CD4-positive, alpha-beta T cell treated with Interleukin-4 for 4 hours (primary cell): Measurements from ENCODE around the gene NDUFS2.
A peak's percentile ranks its signal among the peaks of the same experiment; 100 is the strongest.

Experiments
- DNase-seq: peaks from one replicate; pipeline ENCODE4 v3.0.0-alpha.2; 2020

NDUFS2 gene

GRCh38 chr1:161201836-161202712, at the start of gene NDUFS2:
TSS of gene NDUFS2 (plus strand) at chr1:161202367. CDS start at chr1:161202386, 19 bp downstream.
- DNase-seq, result peak; percentile 98

DNA sequence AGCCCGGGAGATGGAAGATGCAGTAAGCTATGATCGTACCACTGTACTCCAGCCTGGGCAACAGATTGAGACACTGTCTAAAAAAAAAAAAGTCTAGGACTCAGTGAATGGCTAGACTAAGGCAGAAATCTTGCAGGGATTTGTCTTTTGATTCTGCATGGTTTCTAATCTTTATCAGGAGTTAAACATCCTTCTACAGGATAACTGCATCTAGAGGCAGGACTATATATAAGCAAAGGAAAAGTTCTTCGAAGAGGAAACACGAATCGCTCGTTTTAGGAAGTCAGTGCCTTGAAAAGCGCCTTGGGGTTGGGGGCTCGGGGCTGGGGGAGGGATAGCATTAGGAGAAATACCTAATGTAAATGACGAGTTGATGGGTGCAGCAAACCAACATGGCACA, 49.0 kb upstream of the NDUFS2 start:
- no peak for DNase-seq

- peak; percentile 96 for DNase-seq
Measured at GRCh38 chr1:161153682-161154337, 48.4 kb upstream of the NDUFS2 start, which contains the start of gene UFC1. TSS of gene UFC1 (plus strand) at chr1:161153978. CDS start at chr1:161153998, 20 bp downstream.

GRCh38 chr1:161157867-161158266, 44.3 kb upstream of the NDUFS2 start:
- DNase-seq, result no peak

DNA sequence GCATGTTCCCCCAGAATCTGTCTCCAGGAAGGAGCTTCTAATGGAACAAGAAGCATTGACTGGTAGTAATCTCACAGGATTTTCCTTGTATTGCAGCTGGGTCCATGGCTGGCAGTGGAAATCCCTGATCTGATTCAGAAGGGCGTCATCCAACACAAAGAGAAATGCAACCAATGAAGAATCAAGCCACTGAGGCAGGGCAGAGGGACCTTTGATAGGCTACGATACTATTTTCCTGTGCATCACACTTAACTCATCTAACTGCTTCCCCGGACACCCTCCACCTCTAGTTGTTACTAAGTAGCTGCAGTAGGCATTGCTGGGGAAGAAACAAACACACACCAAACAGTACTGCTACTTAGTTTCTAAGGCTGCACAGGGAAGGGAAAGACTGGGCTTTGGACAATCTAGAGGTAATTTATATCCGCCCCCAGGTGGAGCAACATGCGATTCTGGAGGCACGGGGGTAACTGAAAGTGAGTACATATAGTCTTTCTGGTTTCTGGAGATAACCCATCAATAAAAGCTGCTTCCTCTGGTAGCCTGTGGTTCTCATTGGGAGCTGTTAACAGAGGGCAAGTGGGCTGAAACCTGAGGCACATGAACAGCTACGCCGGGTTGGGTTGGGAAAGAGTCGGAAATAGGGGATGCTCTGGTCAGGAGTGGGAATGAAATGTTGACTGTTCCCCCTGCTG, 43.7 kb upstream of the NDUFS2 start:
- DNase-seq, result no peak

DNA sequence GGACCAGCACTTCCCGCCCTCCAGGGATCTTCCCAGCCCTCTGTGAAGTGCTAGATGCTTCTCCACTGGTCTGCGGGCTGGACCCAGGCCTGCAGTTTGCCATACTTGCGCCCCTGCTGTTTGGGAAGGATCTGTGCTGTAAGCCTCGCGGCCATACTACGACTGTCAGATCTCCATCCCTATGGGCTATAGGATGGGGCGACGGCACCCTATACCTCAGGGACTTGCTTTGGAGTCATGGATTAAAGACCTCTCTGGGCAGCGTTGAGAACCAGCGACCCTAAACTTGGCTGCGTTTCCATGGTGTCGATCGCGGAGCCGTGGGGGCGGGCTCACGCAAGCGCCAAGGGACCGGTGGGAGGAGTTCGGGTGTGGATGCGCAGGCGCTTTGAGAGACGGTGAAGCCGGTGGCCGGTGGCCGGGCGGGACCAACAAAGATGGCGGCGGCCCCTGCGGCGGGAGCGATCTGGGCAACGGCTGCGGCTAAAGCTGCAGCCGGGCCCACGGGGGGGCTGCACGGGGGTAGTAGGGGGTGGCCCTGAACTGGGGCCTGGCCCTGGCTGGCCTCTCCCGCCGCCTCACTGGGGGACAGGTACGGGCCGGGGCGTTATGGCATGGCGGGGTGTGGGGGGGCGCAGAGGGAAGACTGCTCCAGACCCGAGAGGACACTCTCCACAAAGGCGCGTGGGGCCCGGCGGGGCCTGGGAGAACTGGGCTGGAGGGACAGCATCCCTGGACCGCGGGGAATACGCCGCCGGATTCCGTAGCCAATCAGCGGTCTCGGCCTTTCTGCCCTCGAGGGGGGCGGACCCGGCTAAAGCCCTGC, 42.9 kb upstream of the NDUFS2 start, which contains the start of gene USP21:
Gene USP21 (plus strand): TSS at position 414 of the 826 bp plus-strand sequence. CDS start 1,141 bp downstream, outside the sequence.
- DNase-seq, result peak; percentile 91

- no peak for DNase-seq
Measured at GRCh38 chr1:161159913-161160243, 42.3 kb upstream of the NDUFS2 start.

DNA sequence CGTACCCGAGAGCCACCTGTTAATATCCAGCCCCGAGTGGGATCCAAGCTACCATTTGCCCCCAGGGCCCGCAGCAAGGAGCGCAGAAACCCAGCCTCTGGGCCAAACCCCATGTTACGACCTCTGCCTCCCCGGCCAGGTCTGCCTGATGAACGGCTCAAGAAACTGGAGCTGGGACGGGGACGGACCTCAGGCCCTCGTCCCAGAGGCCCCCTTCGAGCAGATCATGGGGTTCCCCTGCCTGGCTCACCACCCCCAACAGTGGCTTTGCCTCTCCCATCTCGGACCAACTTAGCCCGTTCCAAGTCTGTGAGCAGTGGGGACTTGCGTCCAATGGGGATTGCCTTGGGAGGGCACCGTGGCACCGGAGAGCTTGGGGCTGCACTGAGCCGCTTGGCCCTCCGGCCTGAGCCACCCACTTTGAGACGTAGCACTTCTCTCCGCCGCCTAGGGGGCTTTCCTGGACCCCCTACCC, 41.5 kb upstream of the NDUFS2 start:
- DNase-seq, result no peak

- DNase-seq, result no peak
Measured at GRCh38 chr1:161161652-161162051, 40.5 kb upstream of the NDUFS2 start.

DNA sequence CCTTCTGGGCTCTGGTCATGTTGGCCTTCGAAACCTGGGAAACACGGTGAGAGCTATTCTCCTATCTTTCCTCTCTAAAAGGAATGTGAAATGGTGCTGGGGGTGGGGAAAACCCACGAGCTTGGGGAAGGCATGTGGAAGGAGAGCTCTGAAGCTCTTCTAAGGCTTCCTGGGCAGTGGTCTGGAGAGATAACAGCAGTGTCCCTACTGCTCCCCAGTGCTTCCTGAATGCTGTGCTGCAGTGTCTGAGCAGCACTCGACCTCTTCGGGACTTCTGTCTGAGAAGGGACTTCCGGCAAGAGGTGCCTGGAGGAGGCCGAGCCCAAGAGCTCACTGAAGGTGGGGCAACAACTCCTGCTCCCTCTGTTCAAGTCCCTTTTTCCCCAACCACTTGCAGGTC, 40.1 kb upstream of the NDUFS2 start:
- DNase-seq, result no peak

DNA sequence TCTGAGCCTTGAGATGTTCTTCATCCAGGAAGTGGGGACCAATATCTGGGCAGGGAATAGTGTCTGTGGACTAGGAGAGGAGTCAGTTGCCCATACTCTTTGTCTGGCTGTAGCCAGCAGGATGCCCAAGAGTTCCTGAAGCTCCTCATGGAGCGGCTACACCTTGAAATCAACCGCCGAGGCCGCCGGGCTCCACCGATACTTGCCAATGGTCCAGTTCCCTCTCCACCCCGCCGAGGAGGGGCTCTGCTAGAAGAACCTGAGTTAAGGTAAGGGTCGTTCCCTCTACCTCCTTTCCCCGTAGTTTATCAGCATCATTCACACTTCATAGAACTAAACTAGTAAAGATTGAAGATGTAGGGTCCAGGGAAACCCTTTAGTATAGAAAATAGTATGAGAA, 39.4 kb upstream of the NDUFS2 start:
- no peak for DNase-seq

- no peak for DNase-seq
Measured at GRCh38 chr1:161163793-161164192, 38.4 kb upstream of the NDUFS2 start.

GRCh38 chr1:161164901-161165610, 37.1 kb upstream of the NDUFS2 start:
- no peak for DNase-seq

- peak; percentile 98 for DNase-seq
Measured at GRCh38 chr1:161165742-161166668, 36.2 kb upstream of the NDUFS2 start, which contains the start of gene PPOX. TSS of gene PPOX (plus strand) at chr1:161166426. CDS start at chr1:161166848, 422 bp downstream.

DNA sequence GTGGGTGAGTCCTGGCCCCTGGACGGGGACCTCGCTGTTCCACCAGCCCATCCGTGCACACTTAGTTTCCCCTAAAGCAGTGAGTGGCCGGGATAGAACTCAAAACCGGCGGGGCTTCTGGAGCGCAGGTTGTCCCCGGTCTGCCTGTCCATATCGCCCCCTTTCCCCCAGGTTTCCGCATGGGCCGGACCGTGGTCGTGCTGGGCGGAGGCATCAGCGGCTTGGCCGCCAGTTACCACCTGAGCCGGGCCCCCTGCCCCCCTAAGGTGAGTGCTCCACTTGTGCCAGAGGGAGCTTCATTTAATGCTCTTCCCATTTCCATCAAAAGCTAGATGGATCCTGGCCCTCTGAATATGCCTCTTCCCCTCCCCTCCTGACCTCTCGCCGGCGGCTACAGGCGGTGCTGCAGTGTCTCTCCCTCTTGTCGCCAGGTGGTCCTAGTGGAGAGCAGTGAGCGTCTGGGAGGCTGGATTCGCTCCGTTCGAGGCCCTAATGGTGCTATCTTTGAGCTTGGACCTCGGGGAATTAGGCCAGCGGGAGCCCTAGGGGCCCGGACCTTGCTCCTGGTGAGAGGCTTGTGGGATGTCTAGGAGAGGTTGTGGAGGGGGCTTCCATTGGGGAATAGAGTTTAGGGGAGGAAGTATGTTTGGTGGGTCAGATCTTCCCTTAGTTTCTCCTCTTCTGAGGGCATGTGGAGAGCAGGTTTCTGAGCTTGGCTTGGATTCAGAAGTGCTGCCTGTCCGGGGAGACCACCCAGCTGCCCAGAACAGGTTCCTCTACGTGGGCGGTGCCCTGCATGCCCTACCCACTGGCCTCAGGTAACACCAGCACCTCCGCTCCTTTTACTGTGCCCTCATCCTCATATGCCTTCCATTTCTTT, 35.3 kb upstream of the NDUFS2 start:
- no peak for DNase-seq

GRCh38 chr1:161168906-161169305, 33.3 kb upstream of the NDUFS2 start:
- no peak for DNase-seq

GRCh38 chr1:161171191-161171590, 31.0 kb upstream of the NDUFS2 start:
- no peak for DNase-seq

- no peak for DNase-seq
Measured at GRCh38 chr1:161171696-161172095, 30.5 kb upstream of the NDUFS2 start.

DNA sequence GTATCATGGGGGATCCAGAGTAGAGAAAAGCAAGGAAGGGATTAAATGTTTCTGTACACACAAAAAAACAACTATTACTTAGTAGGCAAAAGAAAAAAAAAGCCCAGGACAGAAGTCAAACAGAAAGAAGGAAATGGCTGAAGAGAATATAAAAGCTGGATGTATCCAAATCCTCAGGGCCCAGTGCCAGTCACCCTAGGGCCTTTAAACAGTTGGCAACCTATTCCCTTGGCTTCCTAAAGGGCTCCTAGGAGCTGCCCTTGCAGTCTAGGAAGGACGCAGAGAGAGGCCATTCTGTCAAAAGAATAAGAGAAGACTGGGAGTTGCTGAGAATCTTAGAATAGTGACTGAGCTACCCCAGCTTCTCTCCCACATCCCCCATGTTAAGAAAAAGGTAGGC, 29.8 kb upstream of the NDUFS2 start:
- no peak for DNase-seq
